EH (cell line): ENCODE results near the gene MRC2.
"Not testable (repeated sequence)": the region's sequence is repeated elsewhere in the genome, so short reads cannot be mapped to it uniquely, and the experiment has no call there.

Experiments used
- DNase-seq: peaks from one replicate; pipeline ENCODE4 v3.0.0-alpha.2; 2015; ENCODE audit warnings: low read depth

Gene MRC2

GRCh38 chr17:62627219-62627903 lies at the start of gene MRC2:
TSS of gene MRC2 (plus strand) at chr17:62627670. CDS start at chr17:62627803, 133 bp downstream.
- peak; percentile 83 for DNase-seq

GRCh38 chr17:62578757-62579487 lies 48.5 kb upstream of the MRC2 start:
- no peak for DNase-seq

GRCh38 chr17:62580947-62581346 lies 46.5 kb upstream of the MRC2 start:
- DNase-seq = no peak

- DNase-seq = peak; percentile 52
These were observed 45.7 kb upstream of the MRC2 start for GRCh38 chr17:62581764-62582163.

- DNase-seq = no peak
These were observed 39.9 kb upstream of the MRC2 start for GRCh38 chr17:62587554-62587953.

- no peak for DNase-seq
These were observed 39.4 kb upstream of the MRC2 start for GRCh38 chr17:62588109-62588508.

GRCh38 chr17:62591333-62591732 lies 36.1 kb upstream of the MRC2 start:
- no peak for DNase-seq

GRCh38 chr17:62591822-62592221 lies 35.6 kb upstream of the MRC2 start:
- not testable (repeated sequence) for DNase-seq

- peak; percentile 34 for DNase-seq
These were observed 35.0 kb upstream of the MRC2 start for GRCh38 chr17:62592341-62593099.

GRCh38 chr17:62595484-62595883 lies 32.0 kb upstream of the MRC2 start:
- no peak for DNase-seq

GRCh38 chr17:62596662-62597061 lies 30.8 kb upstream of the MRC2 start:
- DNase-seq = no peak

GRCh38 chr17:62597150-62597549 lies 30.3 kb upstream of the MRC2 start:
- DNase-seq = no peak

GRCh38 chr17:62597920-62598319 lies 29.6 kb upstream of the MRC2 start:
- DNase-seq = peak; percentile 68

- DNase-seq = no peak
These were observed 27.4 kb upstream of the MRC2 start for GRCh38 chr17:62599964-62600657.

- no peak for DNase-seq
These were observed 26.7 kb upstream of the MRC2 start for GRCh38 chr17:62600805-62601204.

- DNase-seq = no peak
These were observed 26.0 kb upstream of the MRC2 start for GRCh38 chr17:62601471-62601870.

GRCh38 chr17:62603783-62604182 lies 23.7 kb upstream of the MRC2 start:
- not testable (repeated sequence) for DNase-seq

- no peak for DNase-seq
These were observed 21.9 kb upstream of the MRC2 start for GRCh38 chr17:62605588-62605987.

GRCh38 chr17:62611292-62611691 lies 16.2 kb upstream of the MRC2 start:
- no peak for DNase-seq

GRCh38 chr17:62611728-62612127 lies 15.7 kb upstream of the MRC2 start:
- DNase-seq = no peak

GRCh38 chr17:62612289-62612688 lies 15.2 kb upstream of the MRC2 start:
- DNase-seq = not testable (repeated sequence)

GRCh38 chr17:62613095-62613494 lies 14.4 kb upstream of the MRC2 start:
- DNase-seq = not testable (repeated sequence)
